Activated CD4-positive, CD25-positive, alpha-beta regulatory T cell treated with anti-CD3 and anti-CD28 coated beads, Interleukin-2, amount 50 U/mL, for 24 hours (primary cell): ENCODE data around the gene ZFAND2A.
"Not testable (repeated sequence)": the region's sequence is repeated elsewhere in the genome, so short reads cannot be mapped to it uniquely, and the experiment has no call there.

Experiments used
- ATAC-seq, 2 donors: fragments of 150-1000 bp; cut with Tn5 transposase; one replicate each; pipeline ENCODE4 v1.10.0; 2021; ENCODE audit warnings: mild to moderate bottlenecking in 1 of 2, moderate library complexity in 1 of 2

The ZFAND2A gene

GRCh38 chr7:1150400-1151002 lies 9.5 kb downstream of the ZFAND2A start:
- ATAC-seq = no peak

GRCh38 chr7:1149351-1149794 lies 10.6 kb downstream of the ZFAND2A start:
- no peak for ATAC-seq

GRCh38 chr7:1147873-1148272 lies 12.1 kb downstream of the ZFAND2A start:
- not testable (repeated sequence) for ATAC-seq

GRCh38 chr7:1144269-1144771 lies 15.7 kb downstream of the ZFAND2A start:
- ATAC-seq = no peak

- ATAC-seq = not testable (repeated sequence)
Observed at GRCh38 chr7:1143031-1143430, 17.0 kb downstream of the ZFAND2A start.

DNA sequence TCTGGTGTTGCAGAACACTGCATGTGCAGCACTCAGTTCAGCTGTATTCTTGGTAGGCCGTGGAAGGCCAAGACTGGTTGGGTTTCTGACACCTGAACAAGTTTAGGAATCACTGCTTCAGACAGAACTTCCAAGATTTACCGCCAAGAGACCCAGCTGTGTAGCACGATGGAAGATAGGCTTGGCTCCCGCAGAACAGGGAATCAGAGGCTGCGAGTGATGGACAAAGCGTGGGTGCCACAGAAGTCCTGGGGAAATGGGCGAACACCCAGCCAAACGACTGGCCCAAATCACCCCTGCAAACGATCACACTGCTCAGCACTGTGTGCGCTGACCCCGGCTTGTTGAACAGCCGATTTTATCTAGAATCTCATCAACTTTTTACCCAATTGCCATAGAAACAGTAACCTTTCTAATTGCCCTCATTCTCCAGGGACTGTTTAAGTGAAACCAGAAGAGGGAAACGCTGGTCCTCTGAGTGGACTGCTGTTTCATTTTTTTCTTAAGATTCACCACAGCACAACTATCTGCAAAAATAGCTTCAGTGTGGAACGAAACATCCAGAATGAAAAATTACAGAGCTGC lies 17.9 kb downstream of the ZFAND2A start:
- ATAC-seq = no peak

- no peak for ATAC-seq
Observed at GRCh38 chr7:1141651-1142050, 18.3 kb downstream of the ZFAND2A start.

- no peak for ATAC-seq
Observed at GRCh38 chr7:1140476-1141104, 19.4 kb downstream of the ZFAND2A start.

GRCh38 chr7:1137517-1138167 lies 22.4 kb downstream of the ZFAND2A start:
- peak; percentile 56 to 71 for ATAC-seq

DNA sequence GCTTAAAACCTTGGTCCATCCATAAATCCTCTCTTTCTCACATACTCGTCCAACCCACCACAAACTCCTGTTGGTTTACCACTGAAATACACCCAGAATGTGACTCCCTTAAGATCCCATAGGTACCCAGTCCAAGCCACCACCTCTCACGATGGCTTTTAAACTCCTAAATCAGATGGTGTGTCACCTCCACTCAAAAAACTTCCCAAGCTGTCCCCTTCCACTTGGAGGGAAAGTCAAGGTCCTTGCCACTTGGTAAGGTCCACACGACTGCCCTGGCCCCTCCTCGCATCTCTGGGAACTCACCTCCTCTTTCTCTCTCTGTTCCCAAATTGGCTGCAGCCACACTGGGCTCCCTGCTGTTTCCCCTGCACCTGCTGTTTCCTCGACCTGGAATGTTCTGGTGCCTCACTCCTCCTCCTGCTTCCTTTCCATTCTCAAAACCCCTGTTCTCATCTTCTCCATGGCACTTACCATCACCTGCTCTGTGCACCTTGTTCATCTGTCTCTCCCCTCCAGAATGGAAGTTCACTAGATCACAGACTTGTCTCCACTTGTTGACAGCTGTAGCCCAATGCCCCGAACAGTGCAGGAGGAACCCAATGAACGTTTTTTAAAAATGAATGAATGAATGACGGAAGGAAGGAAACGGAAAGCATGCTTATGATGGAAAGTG lies 23.0 kb downstream of the ZFAND2A start:
- no peak for ATAC-seq

- ATAC-seq = no peak
Observed at GRCh38 chr7:1134951-1135350, 25.0 kb downstream of the ZFAND2A start.

- ATAC-seq = no peak
Observed at GRCh38 chr7:1131471-1132265, 28.3 kb downstream of the ZFAND2A start.

- no peak for ATAC-seq
Observed at GRCh38 chr7:1130021-1130990, 29.7 kb downstream of the ZFAND2A start.

- ATAC-seq = no peak
Observed at GRCh38 chr7:1129431-1129830, 30.6 kb downstream of the ZFAND2A start.

DNA sequence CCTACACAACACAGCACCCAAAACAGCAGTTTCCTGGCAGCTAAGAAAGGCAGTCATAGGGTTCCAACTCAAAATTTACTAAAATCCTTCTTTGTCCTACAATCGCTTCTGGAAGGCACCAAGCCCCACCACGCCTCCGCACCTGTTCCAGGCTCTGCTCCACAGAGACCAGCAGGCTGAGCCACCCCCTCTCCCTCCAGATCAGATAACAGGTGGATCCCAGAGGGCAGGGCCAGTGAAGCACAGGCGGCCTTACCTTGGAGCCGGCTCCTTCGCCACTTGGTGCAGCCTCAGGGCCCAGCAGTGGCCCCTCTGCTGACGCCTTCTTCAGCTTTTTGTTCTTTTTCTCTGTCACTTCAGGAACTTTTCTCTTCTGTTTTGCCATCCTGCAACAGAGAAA lies 33.0 kb downstream of the ZFAND2A start:
- no peak for ATAC-seq

DNA sequence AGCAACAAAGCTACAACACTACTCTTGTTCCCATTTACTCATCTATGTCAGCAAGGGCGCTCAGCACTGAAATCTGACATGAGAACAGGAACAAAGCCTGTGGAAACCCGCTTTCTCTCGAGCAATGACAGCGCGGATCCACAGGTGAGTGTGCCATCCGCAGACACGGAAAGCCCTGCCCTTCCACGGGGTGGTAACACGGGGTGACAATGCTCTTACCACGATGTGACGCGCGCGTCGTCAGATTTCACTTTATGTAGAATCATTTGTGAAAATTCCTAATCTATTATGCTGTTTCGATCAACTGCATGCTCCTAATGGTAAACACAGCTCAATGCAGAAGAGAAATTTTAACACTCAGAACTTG lies 34.4 kb downstream of the ZFAND2A start:
- no peak for ATAC-seq

GRCh38 chr7:1124816-1125602 lies 35.0 kb downstream of the ZFAND2A start:
- no peak for ATAC-seq

GRCh38 chr7:1124164-1124563 lies 35.8 kb downstream of the ZFAND2A start:
- ATAC-seq = no peak

DNA sequence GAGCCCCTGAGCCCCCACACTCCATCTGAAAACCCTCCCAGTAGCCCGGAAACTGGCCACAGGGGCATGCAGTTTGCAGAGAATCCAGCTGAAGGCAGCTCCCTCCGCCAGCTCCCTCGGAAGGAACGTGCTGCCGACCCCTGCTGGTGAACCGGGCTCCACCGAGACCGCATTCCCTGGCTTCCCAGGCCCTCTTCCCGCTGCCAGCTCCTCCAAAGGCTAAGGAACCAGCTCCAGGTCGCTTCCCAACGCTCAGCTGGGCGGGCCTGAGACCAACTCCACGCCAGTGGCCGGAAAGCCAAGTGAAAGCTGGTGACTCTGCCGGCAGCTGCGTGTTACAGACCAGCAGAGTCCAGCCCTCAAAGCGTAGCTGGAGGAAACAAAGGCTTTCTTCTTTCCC lies 36.3 kb downstream of the ZFAND2A start:
- no peak for ATAC-seq

GRCh38 chr7:1122832-1123501 lies 37.0 kb downstream of the ZFAND2A start:
- no peak for ATAC-seq
